HG02759 (cell line): ENCODE measurements around the gene MED9.

Source experiments
- ATAC-seq: cut with Tn5 transposase; IDR thresholded peaks from one replicate; pipeline ENCODE4 v1.9.1; 2021; ENCODE audit warnings: mild to moderate bottlenecking, moderate library complexity; ENCODE audit not compliant: unreplicated experiment

MED9 gene

GRCh38 chr17:17533901-17534441, 57.2 kb downstream of the MED9 start:
- no peak for ATAC-seq

GRCh38 chr17:17535957-17536356, 59.2 kb downstream of the MED9 start:
- ATAC-seq = no peak

DNA sequence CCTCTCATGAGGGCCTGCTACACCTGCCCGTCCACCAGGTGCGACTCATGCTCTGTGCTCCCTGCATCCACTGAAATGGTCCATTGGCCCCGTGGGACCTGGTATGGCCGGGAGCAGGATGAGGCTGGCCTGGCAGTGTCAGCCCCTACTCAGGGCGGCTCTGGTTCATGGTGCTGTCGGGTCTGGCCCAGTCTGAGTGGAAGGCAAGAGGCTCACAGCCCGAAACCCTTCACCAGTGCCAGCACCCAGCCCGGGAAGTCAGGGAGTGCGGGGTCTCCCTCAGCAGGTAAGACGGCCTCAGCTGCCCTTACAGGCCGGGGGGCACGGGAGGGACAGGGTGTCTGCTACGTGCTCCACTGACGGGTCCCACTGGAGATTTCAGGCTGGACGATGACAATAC, 59.9 kb downstream of the MED9 start:
- ATAC-seq = no peak

DNA sequence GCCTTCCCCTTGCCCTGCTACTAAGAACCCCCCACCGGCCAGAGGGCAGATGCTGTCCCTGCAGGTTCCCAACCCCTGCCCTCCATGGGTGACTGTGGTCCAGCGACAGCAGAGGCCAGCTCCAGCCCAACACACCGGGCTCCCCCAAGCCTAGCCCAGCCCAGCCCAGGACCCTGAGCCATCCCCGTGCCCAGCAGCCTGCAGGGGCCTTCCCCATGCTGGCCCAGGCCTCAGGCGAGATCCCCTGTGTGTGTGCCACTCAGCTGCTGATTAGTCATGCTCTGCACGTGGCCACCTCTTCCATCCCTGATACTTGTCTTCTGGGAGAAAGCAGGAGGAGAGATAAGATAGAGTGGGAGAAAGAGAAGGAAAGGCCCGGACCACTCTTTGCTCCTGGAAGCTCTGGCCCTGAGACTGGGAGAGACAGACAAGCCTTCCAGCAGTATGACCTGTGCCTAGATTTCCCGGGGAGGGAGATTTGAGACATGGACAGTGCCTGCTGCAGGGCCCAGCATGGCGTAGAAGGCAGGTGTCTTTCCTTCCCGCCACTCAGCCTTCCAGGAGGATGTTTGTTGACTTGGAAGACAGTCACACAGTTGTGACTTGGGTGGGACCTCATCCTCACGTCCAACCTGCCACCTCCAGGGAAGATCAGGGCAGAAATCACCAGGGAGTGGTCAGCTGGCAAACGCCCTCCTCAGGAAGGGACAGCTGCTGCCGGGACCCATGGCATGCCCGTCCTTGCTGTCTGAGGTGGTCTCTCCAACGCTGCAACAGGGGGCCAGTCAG, 60.7 kb downstream of the MED9 start:
- ATAC-seq = no peak

DNA sequence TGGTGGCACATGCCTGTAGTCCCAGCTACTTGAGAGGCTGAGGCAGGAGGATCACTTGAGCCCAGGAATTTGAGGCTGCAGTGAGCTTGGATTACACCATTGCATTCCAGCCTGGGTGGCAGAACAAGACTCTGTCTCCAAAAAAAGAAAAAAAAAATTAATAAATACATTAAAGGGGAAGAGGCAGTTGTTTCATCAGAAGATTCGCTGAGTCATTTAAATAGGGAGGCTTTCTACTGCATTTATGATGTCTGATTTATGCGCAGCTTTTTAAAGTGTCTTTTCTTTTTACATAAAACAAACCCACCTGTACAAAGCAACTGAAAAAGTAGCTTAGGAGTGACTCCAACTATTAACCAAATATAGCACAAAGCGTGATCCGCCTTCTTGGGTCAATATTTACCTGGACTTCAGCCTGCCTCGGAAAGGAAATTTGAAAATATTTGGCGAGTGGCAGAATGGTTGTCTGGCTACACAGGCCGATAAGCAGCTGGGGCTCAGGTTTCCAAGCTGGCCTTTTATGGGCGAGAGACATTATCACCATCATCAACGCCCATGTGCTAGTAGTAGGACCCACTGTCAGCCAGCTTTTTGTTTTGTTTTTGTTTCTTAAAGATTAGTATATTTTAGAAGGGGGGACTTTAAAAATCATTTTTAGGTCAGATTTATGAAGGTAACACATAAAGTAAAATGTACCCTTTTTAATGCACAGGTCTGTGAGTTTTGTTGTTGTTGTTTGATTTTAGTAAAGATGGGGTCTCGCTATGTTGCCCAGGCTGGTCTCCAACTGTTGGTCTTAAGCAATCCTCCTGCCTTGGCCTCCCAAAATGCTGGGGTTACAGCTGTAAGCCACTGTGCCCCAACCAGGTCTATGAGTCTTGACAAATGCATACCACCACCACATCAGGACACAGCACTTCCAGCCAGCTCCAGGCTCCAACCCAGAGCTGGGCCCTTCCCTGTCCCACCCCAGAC, 61.9 kb downstream of the MED9 start:
- no peak for ATAC-seq

- ATAC-seq = no peak
These were observed 62.8 kb downstream of the MED9 start for GRCh38 chr17:17539591-17539990.

DNA sequence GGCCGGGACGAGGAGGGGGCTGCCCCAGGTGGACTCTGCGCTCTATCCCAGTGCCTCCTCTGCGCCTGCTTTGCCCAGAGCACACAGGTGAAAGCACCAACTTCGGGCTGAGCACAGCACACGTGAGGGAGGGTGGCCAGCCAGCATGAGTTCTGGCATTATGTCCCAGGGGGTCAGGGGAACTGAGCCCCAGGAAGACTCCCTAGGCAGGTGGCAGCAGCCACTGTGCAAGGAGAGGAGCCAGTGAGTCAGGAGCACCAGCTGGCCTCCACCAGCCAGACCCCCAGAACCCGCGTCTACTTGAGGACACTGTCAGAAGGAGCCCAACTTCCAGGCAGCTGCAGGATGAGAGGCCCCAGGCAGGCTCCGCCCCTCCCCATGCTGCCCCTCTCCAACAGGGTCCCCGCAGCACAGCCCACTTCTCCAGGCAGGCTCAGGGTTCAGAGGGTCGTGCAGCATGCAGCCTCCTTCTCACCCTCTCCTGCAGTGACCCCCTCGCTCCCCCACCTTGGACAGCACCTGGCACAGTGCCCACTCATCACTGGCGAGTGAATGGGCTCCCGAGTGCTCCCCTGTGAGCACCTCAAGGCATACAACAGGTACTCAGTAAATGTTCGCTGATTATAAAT, 63.6 kb downstream of the MED9 start:
- ATAC-seq = no peak

DNA sequence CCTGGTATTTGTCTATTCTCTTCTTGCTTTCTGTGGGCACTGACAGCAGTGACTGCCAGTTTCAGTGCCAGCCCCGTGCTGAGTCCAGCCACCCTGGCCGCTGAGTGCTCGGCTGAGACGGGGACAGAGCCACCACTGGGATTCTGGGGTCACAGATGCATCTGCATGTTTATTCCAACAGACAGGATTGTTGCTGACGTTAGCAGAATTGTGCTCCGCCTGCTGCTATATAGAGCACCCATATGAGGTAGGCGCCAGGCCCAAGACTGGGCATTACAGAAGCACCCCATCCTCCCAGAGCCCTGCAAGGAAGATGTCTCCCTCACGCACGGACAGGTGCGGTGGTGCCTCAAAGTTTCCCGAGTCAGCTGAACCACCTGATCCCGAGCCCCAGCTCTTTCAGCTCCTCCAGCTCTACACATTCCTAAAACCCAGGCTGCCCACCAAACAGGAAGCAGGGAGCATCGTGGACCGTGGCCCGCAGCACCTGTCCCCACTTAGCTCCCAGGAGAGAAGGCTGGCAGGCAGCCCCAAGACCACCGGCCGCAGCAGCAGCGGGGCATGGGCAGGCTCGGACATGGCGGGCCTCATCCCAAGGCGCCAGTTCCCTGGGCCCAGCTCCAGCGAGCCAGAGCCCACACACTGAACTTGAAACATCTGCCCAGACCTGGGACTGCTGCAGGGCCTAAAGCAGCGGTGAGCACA, 64.3 kb downstream of the MED9 start:
- ATAC-seq = no peak

GRCh38 chr17:17541640-17542001, 64.8 kb downstream of the MED9 start:
- ATAC-seq = no peak
